Left renal cortex interstitium (tissue), 4 donors: Measurements from ENCODE around the gene BPIFB6. TPM values are rescaled to one million over a fixed set of nuclear protein-coding genes. Genes with fewer than 3 reads are reported as not detected.

ENCODE experiments used
- DNase-seq, 4 donors: peaks; one replicate each; pipeline ENCODE4 v3.0.0-alpha.2; 2013; ENCODE audit warnings: low read depth in 4 of 4, low spot score in 2 of 4, missing footprints in 1 of 4
- polyA plus RNA-seq, 4 donors: library from polyadenylated mRNA; unstranded; fragments of 120-200 nt; gene quantifications; one replicate each; pipeline ENCODE4 v1.2.1, GENCODE V29; 2013; ENCODE audit not compliant: insufficient read length in 4 of 4

The BPIFB6 gene
- polyA plus RNA-seq, 4 donors, result not detected

DNA sequence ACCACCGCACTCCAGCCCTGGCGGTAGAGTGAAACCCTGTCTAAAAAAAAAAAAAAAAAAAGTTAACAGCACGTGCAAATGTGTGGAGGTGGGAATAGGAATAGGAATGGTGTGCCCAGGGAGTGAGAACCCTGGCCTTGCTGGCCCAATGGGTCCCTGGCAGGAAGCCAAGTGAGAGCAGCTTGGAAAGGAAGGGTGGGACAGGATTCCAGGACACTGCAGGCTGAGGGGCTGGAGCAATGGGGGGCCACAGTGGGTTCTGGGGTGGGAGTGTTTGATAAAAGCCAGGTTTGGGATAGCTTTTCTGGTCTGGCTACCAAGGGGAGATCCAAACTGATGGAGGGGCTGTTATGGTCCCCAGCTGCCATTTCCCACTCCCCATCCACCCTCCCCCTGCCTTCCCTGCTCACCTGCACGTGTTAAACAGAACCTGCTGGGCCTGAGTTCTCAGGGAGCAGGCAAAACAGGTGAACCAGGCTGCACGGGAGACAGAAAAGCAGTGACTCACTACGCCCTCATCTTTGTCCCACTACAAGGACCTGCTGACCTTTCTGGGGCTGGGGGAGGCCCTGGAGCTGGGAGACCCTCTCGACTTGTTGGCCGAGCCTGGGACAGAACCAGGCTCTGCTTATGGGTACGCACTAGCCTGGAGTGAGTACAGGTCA lies 30.5 kb upstream of the BPIFB6 start:
- DNase-seq, result no peak

GRCh38 chr20:33002087-33002808 lies 29.2 kb upstream of the BPIFB6 start:
- DNase-seq, result no peak

DNA sequence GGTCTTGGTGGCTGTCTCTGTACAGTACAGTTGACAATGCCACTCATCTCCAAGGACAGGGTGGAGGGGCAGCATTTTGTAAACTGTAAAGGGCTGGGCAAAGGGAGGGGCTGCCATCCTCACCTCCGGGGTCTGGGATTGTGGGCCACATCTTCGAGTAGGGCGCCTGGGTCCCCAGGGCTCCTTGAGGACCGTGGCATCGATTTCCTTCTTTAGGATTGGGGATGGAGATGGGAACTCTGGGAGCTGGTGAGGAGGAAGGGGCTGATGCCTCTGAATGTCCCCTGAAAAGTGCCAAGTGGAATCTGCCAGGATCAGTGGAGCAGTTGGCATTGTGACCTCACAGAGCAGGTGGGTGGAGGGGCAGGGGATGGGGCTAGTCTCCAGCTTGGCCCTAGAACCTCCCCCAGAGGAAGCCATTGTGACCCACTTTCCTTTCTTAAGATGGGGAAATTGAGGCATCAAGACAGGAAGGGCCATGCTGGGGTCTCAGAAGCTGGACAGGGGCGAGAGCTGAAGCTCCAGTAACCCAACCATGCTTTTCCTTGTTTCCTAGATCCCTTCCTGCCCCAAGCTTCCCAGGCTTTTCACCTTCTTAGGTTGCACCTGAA lies 27.2 kb upstream of the BPIFB6 start, which contains the start of gene SUN5:
Gene SUN5, minus strand, starts transcription at position 293 of the 611 bp plus-strand sequence. Its CDS starts 93 bp downstream, at position 200.
- no peak for DNase-seq

- DNase-seq, result no peak
Measured at GRCh38 chr20:33005132-33005566, 26.3 kb upstream of the BPIFB6 start.

GRCh38 chr20:33005908-33006775 lies 25.3 kb upstream of the BPIFB6 start:
- no peak for DNase-seq

GRCh38 chr20:33006776-33007375 lies 24.6 kb upstream of the BPIFB6 start:
- no peak for DNase-seq

DNA sequence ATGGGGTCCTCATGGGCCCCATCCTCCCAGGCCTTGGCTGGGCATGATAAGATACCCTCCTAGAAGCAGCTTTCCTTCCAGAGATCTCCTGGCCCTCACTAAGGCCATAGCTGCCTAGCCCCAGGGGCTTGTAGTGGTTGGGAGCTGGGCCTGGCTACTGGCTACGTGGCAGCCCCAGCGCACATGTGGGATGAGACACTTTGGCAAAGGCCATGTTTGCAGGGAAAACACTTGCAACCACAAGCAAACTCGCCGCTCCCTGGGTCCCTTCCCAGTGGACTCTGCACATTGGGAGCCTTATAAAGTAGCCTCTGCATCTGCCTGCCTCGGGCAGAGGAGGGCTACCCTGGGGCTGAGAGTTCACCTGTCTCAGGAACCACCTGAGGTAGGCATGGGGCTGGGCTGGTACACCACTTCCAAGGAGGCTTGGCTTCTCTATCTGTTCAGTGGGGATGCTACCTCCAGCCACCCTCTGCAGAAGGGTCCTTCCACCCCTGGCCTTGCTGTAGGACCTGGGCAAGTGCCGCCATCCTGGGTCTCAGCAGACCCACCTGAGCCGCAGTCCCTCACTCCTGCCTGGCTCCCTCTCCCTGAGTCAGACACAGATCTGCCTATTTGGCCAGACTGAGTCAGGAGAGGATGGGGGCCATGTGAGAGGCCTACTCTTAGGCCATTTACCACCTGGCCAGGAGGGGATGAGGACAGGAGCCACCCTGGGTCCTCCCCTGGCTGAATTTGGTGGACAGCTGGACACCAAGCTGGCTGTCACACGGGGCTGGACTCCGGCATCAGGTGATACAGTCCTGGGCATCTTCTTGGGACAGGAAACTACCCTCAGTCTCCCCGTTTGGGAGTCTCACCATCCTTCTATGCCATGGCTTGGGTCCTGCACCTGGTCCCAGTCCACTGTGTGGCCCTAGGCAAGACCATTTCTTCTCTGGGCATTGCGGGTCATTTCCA lies 23.8 kb upstream of the BPIFB6 start, which contains the start of gene BPIFB2:
Gene BPIFB2, plus strand, starts transcription at position 329 of the 960 bp plus-strand sequence. CDS start 871 bp downstream, outside the sequence.
- DNase-seq, result no peak

- DNase-seq, result no peak
Measured at GRCh38 chr20:33008336-33009213, 22.9 kb upstream of the BPIFB6 start.

DNA sequence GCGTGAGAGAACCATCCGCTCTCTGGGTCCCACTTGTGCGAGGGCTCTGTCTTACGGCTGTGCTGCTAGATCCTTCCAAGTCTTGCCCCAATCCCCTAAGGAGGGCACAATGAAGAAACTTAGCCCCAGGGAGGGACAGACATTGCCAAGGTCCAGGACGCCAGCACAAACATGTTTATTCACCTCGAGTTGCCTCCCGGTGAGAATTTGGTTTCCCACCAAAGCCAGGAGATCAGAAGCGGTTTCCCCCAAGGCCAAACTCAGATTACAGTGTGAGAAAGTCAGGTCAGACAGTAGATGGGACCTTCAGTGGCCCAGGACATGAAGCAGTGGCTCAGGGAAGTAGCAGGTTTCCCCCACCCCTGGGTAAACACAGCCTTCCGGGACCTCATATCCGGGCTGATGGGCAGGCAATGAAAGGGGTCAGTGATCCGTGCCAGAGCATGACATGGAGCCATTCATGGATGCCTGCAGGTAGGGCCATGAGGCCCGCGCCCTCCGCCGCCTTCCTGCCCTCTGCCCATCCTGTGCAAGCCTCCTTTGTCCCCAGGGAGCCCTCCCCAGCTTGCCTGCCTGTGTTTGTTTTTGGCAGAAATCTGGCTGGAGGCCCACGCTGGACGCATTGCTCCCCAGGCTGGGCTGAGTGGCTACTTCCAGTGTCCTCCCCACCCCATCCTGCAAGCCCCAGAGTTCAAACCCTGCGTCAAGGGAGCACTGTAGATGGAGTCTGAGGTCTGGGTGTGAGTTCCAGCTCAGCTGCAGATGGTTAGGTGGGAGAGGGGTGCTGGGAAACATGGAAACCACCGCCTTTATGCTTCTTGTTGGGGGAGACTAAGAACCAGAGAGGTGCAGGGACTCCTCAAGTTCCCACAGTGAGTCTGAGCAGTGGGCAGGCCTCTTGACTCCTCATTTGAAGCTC lies 22.0 kb upstream of the BPIFB6 start:
- peak in 1 of 4 donors; percentile 24 for DNase-seq

DNA sequence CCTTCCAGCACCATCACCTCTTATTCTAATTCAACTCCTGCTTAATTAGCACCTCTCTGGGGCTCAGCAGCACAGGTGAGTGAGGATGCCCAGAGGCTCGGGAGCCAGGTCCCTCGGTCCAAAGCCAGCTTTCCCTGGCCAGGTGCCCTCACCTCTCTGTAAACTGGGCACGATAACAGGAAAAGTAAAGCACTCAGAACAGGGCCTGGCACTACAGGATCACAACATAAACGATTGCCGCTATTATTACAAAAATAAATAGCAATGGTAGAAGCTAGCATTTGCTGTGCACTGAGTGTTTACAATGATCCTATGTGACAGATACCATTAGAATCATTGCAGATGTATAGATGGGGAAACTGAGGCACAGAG lies 21.3 kb upstream of the BPIFB6 start:
- DNase-seq, result no peak

DNA sequence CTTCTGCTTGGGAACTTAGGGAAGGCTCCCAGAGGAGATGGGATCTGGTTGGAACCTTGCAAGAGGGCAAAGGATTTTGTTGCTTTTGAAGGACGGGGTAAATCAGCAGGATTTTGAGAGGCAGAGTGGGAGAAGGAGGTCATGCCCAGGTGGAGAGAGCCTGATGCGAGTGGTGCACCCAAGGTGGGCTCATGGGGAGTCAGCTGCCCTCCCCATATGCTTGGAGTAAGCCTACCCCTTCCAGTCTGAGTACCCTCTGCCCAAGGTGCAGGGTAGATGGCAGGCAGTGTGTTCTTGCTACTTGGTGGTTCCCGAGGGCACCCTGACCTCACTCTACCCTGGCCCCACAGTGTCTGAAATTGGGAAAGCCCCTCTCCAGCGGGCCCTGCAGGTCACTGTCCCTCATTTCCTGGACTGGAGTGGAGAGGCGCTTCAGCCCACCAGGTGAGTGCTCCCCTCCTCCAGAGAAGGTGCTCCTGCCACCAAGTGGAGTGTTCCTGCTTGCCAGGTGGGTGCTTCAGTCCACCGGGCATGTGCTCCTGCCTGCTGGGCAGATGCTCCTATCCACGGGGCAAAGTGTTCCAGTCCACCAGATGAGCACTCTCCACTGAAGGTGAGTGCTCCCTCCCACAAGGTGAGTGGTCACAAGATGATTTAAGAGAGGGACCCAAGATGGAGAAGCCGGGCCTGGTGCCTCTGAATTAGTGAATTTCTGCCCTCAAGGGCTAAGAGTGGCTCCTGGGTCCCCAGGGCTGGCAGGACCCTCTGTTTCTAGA lies 20.6 kb upstream of the BPIFB6 start:
- DNase-seq, result no peak

DNA sequence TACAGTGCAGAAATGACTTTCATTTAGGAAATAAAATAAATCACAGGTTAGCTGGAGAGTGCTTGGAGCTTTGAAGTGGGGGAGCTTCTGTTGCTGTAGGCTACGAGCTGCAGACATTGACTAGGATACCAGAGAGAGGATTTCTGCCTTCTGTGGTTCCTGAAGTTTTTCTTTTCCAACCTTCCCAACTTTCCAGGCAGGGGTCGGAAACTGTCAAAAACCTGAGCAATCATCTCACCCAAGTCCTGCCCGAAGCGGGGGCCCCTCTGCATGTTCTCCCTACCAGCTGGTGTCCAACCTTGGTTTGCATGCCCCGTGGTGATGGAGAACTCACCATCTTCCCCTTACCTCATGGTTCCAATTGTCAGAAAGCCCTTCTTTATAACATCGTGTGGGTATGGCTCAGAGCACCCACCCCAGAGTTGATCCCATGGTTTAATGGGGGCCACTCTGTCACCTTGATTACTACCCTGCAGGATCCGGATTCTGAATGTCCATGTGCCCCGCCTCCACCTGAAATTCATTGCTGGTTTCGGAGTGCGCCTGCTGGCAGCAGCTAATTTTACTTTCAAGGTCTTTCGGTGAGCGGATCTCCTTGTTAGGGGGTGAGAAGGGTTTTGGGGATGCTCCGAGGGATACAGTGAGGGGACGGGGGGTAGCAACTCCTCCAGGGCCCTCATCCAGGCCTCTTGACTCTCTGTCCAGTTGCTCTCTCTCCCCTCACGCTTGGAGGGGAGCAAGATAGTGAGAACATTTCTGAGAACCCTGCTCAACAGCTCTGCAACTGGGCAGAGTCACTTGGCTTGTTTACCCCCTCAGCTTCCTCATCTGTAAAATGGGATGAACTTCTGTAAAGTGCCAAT lies 18.9 kb upstream of the BPIFB6 start:
- no peak for DNase-seq

DNA sequence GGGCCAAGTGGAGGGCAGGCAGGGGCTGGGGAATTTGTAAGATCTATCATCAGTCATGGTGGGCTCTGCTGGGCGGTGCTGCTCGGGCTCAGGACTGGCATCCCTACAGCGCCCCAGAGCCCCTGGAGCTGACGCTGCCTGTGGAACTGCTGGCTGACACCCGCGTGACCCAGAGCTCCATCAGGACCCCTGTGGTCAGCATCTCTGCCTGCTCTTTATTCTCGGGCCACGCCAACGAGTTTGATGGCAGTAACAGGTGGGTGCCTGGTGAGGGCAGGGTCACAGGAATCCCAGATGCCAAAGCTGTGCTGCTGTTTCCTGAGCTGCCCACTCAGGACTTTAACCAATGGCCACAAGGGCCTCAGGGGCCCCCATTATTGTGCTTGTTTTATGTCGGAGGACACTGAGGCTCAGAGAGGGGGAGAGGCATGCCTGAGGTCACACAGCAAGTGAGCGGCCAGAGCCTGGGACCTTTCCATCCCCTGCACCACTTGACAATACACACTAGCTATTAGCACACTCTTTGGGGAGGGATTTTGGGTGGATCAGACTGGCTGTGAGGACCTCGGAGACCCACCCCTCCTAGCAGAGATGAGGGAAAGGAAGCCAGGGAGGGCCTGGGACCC lies 17.6 kb upstream of the BPIFB6 start:
- no peak for DNase-seq

GRCh38 chr20:33014336-33015113 lies 16.9 kb upstream of the BPIFB6 start:
- DNase-seq, result no peak
